Endometrial microvascular endothelial cells (primary cell): Measurements from ENCODE around the gene ESD. TPM values are rescaled to one million over a fixed set of nuclear protein-coding genes. Genes with fewer than 3 reads are reported as not detected.
"Not testable (repeated sequence)": the region's sequence is repeated elsewhere in the genome, so short reads cannot be mapped to it uniquely, and the experiment has no call there.

Experiments used
- in situ Hi-C: cut with HindIII; loops from 2 replicates; pipeline ENCODE4 v1.10.0; 2017; ENCODE audit warnings: low sequenced_read_pairs, low pct_unique_long_range_greater_than_20kb; ENCODE audit errors: inconsistent ontology term
- total RNA-seq: library from RNA; depleted of rRNA; stranded (reverse); fragments of >200 nt; gene quantifications from one replicate; pipeline ENCODE4 v1.2.3, GENCODE V29; 2015; ENCODE audit errors: inconsistent ontology term

ESD gene
- total RNA-seq, result 211 TPM

- in situ Hi-C loops, result no loop called here
Measured at GRCh38 chr13:46796515-46797474, at the start of gene ESD. Gene ESD (minus strand): TSS chr13:46797161. CDS start chr13:46791413, 5,748 bp downstream.

GRCh38 chr13:46846726-46847125, 49.8 kb upstream of the ESD start:
- in situ Hi-C loops, result no loop called here

DNA sequence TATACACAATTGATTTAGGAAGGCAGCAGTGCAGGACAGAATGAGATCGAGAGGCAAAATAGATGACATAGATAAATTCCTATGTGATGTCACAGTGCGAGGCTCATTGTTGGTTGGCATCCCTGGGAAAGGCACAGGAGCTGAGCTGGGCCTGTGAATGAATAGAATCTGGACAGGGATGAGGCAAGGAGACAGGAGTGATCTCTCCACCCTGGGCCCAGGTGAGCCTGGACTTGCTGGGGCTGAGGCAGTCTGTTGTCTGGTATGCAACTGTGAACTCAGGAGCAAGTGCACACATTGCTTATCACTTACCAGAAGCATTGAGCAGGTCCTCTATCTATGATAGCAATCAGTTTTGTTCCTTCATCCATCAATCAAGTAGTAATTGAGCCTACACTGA, 48.2 kb upstream of the ESD start:
- in situ Hi-C loops, result no loop called here

DNA sequence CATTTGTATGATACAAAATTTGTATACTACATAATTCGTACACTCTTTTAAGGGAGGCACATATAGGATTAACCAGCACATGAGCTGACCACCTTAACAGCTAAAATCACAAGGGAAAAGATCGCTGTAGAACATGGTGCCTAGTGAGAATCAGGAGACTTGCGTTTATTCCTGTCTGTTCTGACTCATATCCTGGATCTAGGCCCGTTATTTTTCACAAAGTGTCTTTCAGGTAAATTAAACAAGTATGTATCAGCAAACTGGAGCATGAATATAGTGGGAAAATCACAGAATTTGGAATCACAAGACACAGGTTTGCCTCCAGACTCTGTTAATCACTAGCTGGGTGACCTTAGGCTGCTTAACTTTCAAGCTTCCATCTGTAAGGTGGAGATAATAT, 47.5 kb upstream of the ESD start:
- in situ Hi-C loops, result no loop called here

GRCh38 chr13:46839399-46839798, 42.4 kb upstream of the ESD start:
- in situ Hi-C loops, result no loop called here

GRCh38 chr13:46834657-46835056, 37.7 kb upstream of the ESD start:
- in situ Hi-C loops, result no loop called here

DNA sequence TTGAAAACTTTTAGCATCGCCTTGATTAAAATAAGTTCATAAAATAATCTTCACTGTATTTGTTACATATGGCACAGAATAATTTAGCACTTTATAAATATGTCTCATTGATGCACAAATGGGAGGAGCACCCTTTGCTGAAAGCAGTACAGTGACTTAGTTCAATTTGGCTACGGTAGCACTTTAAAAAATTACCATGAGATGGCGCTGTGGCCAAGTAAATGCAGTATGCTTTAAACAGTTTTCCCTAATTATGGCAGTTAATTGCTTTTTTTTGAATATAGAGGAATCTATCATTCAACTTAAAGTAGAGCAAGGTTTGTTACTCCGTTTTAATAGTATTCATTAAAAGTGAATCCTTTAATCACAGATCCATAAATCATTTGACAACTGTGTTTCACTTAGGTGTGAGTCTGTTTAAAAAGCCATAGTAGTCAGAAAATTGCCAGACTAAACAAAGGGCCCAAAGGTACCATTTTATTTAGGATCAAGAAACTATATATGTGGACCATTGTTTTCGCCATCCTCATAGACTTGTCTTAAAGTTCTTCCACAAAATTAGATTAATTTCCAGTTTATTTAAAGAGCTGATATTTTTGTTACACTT, 34.7 kb upstream of the ESD start:
- in situ Hi-C loops, result no loop called here

GRCh38 chr13:46830405-46831005, 33.5 kb upstream of the ESD start:
- in situ Hi-C loops, result no loop called here

DNA sequence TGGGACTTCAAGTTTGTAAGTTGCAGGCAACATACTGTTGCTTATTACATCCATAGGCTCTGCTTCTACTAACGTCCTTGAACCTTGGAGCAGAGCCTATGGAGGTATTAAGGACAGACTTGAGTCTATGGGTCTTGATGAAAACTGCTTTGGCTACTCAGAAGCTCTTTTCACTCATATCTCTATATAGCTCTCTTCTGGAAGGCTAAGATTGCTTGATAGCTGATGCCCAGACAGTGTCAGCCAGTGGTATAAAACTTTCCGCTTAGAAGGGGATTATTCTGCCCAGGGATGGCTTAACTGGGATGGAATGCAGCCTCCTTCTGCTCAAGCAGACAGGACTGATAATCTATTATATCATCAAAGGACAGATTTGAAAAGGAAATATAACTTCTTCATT, 25.6 kb upstream of the ESD start:
- in situ Hi-C loops, result no loop called here

DNA sequence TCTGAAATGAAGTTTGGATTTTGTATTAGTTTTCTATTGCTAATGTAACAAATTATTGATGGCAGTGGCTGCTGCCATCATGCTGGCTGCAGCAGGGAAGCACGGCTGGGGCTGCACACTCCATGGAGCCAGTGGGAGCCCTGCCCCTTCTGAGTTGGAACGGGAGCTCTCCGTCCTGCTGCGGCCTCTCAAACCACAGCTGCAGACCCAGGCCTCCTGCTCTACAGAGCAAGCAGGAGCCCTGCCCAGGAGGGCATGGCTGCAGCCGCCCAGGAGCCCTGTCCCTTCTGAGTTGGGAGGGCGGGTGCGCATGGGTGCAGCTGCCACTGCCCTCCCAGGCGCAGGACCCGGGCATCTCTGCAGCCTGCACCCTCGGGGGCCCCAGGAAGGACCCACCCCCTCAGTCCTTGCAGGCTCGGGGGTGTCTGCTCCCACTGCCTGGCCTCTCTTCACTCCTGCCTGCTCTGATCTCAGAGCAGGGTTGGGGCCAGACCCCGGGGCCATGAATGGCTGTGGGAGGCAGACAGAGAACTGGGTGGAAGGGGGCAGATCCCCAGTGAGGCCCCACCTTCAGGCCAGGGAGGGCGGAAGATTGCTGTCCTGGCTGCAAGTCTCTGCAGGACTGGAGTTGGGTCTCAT, 21.0 kb upstream of the ESD start:
- in situ Hi-C loops, result no loop called here

GRCh38 chr13:46817095-46817494, 20.1 kb upstream of the ESD start:
- in situ Hi-C loops, result no loop called here

GRCh38 chr13:46816371-46816770, 19.4 kb upstream of the ESD start:
- in situ Hi-C loops, result no loop called here

- in situ Hi-C loops, result no loop called here
Measured at GRCh38 chr13:46812301-46812797, 15.4 kb upstream of the ESD start.

DNA sequence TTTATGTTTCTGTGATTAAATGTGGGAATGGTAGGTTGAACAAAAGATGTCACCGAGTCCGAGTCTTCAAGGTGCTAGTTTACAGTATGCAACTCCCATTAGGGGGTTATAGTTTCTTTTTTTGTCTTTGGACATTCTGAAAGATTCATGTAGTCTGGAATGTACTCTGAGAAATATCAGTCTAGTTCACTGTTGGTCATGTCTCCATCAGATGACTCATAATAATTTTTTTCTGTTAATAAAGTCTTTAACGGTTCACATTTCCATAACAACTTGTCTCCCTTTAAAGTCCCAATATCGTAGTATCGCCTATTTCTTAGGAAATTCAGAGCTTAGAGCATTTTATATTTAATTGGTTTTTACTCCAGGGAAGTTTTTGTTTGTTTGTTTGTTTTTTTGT, 13.5 kb upstream of the ESD start:
- in situ Hi-C loops, result no loop called here

DNA sequence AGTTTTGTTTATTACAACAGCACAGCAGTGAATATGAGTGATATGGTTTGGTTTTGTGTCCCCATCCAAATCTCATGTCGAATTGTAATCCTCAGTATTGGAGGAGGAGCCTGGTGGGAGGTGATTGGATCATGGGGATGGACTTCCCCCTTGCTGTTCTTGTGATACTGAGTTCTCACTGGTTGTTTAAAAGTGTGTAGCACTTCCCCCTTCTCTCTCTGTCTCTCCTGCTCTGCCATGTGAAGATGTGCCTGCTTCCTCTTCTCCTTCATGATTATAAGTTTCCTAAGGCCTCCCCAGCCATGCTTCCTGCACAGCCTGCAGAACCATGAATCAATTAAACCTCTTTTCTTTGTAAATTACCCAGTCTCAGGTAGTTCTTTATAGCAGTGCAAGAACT, 8.0 kb upstream of the ESD start:
- in situ Hi-C loops, result not testable (repeated sequence)

DNA sequence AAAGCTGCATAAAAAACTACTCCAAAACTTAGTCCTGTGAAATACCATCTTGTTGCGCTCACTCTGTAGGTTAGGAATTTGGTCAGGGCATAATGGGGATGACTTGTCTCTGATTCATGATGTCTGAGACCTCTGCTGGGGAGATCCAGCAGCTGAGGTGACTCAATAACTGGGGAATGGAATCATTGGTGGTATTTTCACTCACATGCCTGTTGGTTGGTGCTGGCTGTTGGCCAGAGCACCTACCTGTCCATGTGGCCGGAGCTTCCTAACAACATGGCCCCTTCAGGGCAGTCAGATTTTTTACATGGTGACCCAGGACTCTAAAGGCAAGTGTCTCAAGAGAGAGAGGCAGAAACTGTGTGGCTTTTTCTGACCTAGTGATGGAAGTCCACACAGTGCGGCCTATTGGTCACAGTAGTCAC, 7.4 kb upstream of the ESD start:
- in situ Hi-C loops, result no loop called here

GRCh38 chr13:46803586-46803985, 6.6 kb upstream of the ESD start:
- in situ Hi-C loops, result no loop called here

DNA sequence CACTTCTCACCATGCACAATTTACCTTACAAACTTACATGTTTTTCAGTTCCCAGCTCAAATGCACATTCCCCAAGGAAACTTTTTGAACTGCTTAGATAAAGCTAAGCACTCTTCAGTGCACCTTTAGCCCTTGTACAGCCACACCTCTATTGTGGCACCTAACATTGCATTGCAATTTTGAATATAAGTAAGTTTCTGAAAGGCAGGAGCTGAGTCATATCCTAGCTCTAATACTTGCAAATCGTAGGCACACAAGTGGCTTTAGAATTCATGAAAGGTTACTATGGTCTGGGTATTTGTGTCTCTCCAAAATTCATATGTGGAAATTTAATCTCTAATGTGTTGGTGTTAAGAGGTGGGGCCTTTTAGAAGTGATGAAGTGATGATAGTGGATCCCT, 4.9 kb upstream of the ESD start:
- in situ Hi-C loops, result no loop called here

- in situ Hi-C loops, result no loop called here
Measured at GRCh38 chr13:46799139-46799538, 2.2 kb upstream of the ESD start.
